ENCODE data around the gene LPP.

GRCh38 chr3:188701485-188701969 is 547.6 kb downstream of the LPP start:
- TF ChIP-seq CTCF (IDR thresholded peaks at IDR 0.05) (no peak), EZH2 (IDR thresholded peaks at IDR 0.05; ENCODE audit: borderline replicate concordance, insufficient read depth, low read depth, low read length, poor library complexity, severe bottlenecking) (no peak)
